Measurements from ENCODE around the gene STX2.
A peak's percentile ranks its signal among the peaks of the same experiment; 100 is the strongest.

The STX2 gene

GRCh38 chr12:130780880-130781575 lies 58.0 kb downstream of the STX2 start:
- CTCF ChIA-PET = no interaction called here
- POLR2A ChIA-PET = no interaction called here
- no peak for TF ChIP-seq CTCF (IDR thresholded peaks at IDR 0.05; ENCODE audit: insufficient read depth, low read length, missing control alignments)
- H3K4me3 ChIP-seq (ENCODE audit: low read depth, low read length) = no peak overlapping the region
- no peak for DNase-seq (ENCODE audit: low read depth, low spot score)

GRCh38 chr12:130780325-130780724 lies 58.7 kb downstream of the STX2 start:
- CTCF ChIA-PET = no interaction called here
- POLR2A ChIA-PET = no interaction called here
- TF ChIP-seq CTCF (IDR thresholded peaks at IDR 0.05; ENCODE audit: insufficient read depth, low read length, missing control alignments) = no peak

GRCh38 chr12:130778776-130779175 lies 60.3 kb downstream of the STX2 start:
- no peak for DNase-seq (ENCODE audit: low read depth, low spot score)
- no peak overlapping the region for H3K4me3 ChIP-seq (ENCODE audit: low read depth, low read length)
- CTCF ChIA-PET = no interaction called here
- TF ChIP-seq CTCF (IDR thresholded peaks at IDR 0.05; ENCODE audit: insufficient read depth, low read length, missing control alignments) = no peak
- POLR2A ChIA-PET = no interaction called here

More at GRCh38 chr12:130780325-130780724, 58.7 kb downstream of the STX2 start:
- H3K4me3 ChIP-seq (ENCODE audit: low read depth, low read length) = no peak overlapping the region
- no peak for DNase-seq (ENCODE audit: low read depth, low spot score)

GRCh38 chr12:130776857-130777339 lies 62.2 kb downstream of the STX2 start:
- ChIA-PET POLR2A (no interaction called here), CTCF (interaction anchor here (1.0 to 3.1 kb wide), 4 partner anchors 14 to 94 kb away, joined by 3 to 8 read pairs (median 3); no protein-coding TSS in a partner anchor)
- TF ChIP-seq CTCF (IDR thresholded peaks at IDR 0.05; ENCODE audit: insufficient read depth, low read length, missing control alignments) = no peak

GRCh38 chr12:130775953-130776856 lies 62.8 kb downstream of the STX2 start:
- DNase-seq (ENCODE audit: low read depth, low spot score) = peak; percentile 64
- ChIA-PET CTCF (interaction anchor here (0.8 to 3.1 kb wide), 6 partner anchors 13 to 94 kb away, joined by 3 to 8 read pairs (median 3); no protein-coding TSS in a partner anchor), POLR2A (no interaction called here)
- peak overlapping the region; percentile 48 for H3K4me3 ChIP-seq (ENCODE audit: low read depth, low read length)
- no peak for TF ChIP-seq CTCF (IDR thresholded peaks at IDR 0.05; ENCODE audit: insufficient read depth, low read length, missing control alignments)

More at GRCh38 chr12:130776857-130777339, 62.2 kb downstream of the STX2 start:
- DNase-seq (ENCODE audit: low read depth, low spot score) = no peak
- H3K4me3 ChIP-seq (ENCODE audit: low read depth, low read length) = no peak overlapping the region; the same call in 1 of the 2 replicates
